Type B pancreatic cell (in vitro differentiated cells): ENCODE data around the gene ADAMTS17. TPM values are rescaled to one million over a fixed set of nuclear protein-coding genes. Genes with fewer than 3 reads are reported as not detected.

Experiments used
- DNase-seq: peaks from one replicate; pipeline ENCODE4 v3.0.0; 2021; ENCODE audit warnings: mixed read lengths; ENCODE audit not compliant: unreplicated experiment; ENCODE audit errors: extremely low spot score
- H3K27ac Mint-ChIP-seq: 2 replicates; pipeline ENCODE4 v1.8.0; 2021; ENCODE audit warnings: mild to moderate bottlenecking, mixed read lengths
- H3K27me3 Mint-ChIP-seq: 2 replicates; pipeline ENCODE4 v1.8.0; 2021; ENCODE audit warnings: mixed read lengths
- H3K36me3 Mint-ChIP-seq: 2 replicates; pipeline ENCODE4 v1.8.0; 2021; ENCODE audit warnings: mixed read lengths
- H3K4me1 Mint-ChIP-seq: one replicate; pipeline ENCODE4 v1.8.0; 2021; ENCODE audit warnings: mixed read lengths; ENCODE audit not compliant: unreplicated experiment
- H3K4me3 Mint-ChIP-seq: 2 replicates; pipeline ENCODE4 v1.8.0; 2021; ENCODE audit warnings: mild to moderate bottlenecking, mixed read lengths
- H3K9me3 Mint-ChIP-seq: 2 replicates; pipeline ENCODE4 v1.8.0; 2021; ENCODE audit warnings: mixed read lengths
- total RNA-seq: library from RNA; stranded (reverse); gene quantifications from 2 replicates; pipeline ENCODE4 v1.2.1, GENCODE V29; 2021; ENCODE audit warnings: low replicate concordance
- TF ChIP-seq, protein P1 (sequence below): fragments of 200-600 bp; sonication (generic); conservative IDR thresholded peaks from 2 replicates; pipeline ENCODE4 v1.5.0; 2021; ENCODE audit warnings: antibody characterized with exemption, mild to moderate bottlenecking

ADAMTS17 gene
- total RNA-seq, 1 donor from 2014 or later = 18.3 TPM

DNA sequence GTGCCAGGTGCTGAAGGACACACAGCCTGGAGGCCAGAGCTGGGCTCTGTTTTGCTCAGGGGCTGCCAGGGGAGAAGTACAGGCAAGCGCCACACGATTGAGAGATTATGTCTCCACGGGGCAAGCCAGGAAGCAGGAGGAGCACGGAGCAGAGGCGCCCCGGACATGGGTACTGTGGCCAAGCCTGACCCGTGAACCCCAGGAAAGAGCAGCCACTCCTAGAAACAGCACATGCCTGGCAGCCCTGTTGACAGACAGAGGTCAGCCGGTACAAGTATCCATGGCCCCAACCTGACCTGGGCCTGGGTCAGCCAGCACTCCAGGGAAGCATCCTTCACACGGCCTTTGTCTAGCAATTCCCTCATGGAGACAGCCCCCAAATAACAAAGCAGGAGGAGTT is 89.4 kb downstream of the ADAMTS17 start:
- TF ChIP-seq, protein P1, sequence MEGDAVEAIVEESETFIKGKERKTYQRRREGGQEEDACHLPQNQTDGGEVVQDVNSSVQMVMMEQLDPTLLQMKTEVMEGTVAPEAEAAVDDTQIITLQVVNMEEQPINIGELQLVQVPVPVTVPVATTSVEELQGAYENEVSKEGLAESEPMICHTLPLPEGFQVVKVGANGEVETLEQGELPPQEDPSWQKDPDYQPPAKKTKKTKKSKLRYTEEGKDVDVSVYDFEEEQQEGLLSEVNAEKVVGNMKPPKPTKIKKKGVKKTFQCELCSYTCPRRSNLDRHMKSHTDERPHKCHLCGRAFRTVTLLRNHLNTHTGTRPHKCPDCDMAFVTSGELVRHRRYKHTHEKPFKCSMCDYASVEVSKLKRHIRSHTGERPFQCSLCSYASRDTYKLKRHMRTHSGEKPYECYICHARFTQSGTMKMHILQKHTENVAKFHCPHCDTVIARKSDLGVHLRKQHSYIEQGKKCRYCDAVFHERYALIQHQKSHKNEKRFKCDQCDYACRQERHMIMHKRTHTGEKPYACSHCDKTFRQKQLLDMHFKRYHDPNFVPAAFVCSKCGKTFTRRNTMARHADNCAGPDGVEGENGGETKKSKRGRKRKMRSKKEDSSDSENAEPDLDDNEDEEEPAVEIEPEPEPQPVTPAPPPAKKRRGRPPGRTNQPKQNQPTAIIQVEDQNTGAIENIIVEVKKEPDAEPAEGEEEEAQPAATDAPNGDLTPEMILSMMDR = no peak
- H3K27ac Mint-ChIP-seq = no peak overlapping the region
- no peak overlapping the region for H3K4me3 Mint-ChIP-seq
- H3K27me3 Mint-ChIP-seq = no peaks in the 10 kb centered on the region
- no peaks in the 10 kb centered on the region for H3K36me3 Mint-ChIP-seq
- H3K4me1 Mint-ChIP-seq = no peaks in the 10 kb centered on the region
- peaks cover 3% of the 10 kb centered on the region for H3K9me3 Mint-ChIP-seq
- DNase-seq = peak; percentile 50

DNA sequence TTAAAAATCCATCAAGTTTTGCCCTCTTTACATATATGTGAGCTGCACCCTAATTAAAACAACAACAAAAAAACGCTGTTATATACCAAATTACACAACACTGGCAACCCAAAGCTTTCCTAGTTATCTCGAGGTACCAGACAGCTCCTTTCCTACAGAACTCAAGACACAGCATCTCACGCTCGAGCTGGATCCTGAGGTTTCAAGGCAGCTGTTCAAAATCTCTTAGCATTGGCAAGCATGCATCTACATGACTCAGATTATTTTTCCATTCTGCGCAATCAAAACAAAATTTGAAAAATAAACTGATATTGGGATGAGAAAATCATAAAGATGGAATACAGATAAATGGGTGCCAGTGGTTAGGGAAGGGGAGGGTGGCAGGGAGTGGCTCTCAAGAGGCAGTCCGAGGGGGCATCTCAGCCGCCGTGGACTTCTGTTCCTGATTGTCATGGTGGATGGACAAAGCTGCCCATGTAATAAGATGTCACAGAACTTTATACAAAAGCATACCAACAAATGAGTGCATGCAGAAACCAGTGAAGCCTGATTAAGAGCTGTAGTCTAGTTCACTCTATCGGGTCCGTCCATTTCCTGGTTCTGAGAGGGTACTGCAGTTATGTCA is 91.5 kb downstream of the ADAMTS17 start:
- peak; percentile 32 for DNase-seq
- no peak overlapping the region for H3K4me3 Mint-ChIP-seq
- TF ChIP-seq, protein P1 = no peak
- peaks cover 8% of the 10 kb centered on the region for H3K4me1 Mint-ChIP-seq
- no peaks in the 10 kb centered on the region for H3K27me3 Mint-ChIP-seq
- peak overlapping the region; percentile 39 for H3K27ac Mint-ChIP-seq
- H3K9me3 Mint-ChIP-seq = peaks cover 3% of the 10 kb centered on the region
- H3K36me3 Mint-ChIP-seq = no peaks in the 10 kb centered on the region

DNA sequence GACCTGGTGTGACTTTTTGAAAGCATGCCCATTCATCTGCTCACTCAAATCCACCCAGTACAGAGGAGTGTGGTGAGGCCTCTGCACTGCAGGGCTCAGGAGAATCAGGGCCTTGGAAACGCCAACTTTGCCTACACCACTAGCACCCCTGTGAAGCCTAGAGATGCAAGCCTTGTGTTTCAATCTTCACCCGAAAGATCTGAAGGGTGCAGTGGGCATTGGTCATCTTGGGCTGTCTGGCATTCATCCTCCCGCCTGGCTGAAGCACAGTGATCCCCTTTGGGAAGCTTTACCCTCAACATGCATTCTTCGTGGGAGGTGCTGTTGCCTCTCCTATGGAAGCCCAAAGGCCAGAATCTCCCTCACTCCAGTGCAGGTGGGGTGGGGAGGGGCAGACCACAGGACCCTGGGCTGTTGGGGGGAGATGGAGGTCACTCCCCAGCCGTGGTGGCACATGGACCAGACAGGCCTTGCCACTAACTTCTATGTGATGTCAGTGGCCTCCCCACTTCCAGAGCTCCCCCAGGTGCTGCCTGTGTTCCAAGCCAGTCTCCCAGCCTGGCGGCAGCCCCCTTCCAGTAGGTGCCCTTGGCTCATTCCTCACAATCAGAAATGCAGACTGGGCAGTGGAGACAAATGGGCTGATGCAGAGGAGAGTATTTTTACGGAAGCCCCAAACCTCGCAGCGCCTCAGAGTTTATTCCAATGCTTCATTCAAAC is 92.5 kb downstream of the ADAMTS17 start:
- Mint-ChIP-seq H3K4me1 (peaks cover 8% of the 10 kb centered on the region), H3K36me3 (no peaks in the 10 kb centered on the region), H3K27ac (no peak overlapping the region), H3K9me3 (no peaks in the 10 kb centered on the region), H3K27me3 (no peaks in the 10 kb centered on the region), H3K4me3 (no peak overlapping the region)
- DNase-seq = peak; percentile 51
- TF ChIP-seq, protein P1 = no peak

DNA sequence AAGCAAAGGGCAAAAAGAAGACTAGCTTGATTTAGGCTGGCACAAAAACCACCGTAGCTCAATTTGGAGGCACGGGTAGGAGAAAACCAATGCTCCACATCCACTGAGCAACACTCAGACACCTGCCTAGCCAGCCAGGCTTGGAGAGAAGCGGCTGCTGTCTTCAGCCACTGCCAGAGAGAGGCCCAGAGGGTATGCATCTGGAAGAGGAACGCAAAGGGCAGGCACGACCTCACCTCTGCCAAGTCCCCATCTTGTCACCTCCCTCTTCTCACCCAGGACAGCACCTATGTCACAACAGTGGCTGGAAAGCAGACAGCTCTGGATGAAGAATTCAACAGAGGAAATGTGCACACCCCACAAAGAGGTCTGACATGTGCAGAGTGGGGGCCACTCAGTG is 93.5 kb downstream of the ADAMTS17 start:
- Mint-ChIP-seq H3K27ac (peak overlapping the region; percentile 97), H3K9me3 (no peaks in the 10 kb centered on the region), H3K4me3 (no peak overlapping the region), H3K27me3 (no peaks in the 10 kb centered on the region), H3K4me1 (peaks cover 8% of the 10 kb centered on the region), H3K36me3 (no peaks in the 10 kb centered on the region)
- TF ChIP-seq, protein P1 = no peak
- DNase-seq = peak; percentile 20

DNA sequence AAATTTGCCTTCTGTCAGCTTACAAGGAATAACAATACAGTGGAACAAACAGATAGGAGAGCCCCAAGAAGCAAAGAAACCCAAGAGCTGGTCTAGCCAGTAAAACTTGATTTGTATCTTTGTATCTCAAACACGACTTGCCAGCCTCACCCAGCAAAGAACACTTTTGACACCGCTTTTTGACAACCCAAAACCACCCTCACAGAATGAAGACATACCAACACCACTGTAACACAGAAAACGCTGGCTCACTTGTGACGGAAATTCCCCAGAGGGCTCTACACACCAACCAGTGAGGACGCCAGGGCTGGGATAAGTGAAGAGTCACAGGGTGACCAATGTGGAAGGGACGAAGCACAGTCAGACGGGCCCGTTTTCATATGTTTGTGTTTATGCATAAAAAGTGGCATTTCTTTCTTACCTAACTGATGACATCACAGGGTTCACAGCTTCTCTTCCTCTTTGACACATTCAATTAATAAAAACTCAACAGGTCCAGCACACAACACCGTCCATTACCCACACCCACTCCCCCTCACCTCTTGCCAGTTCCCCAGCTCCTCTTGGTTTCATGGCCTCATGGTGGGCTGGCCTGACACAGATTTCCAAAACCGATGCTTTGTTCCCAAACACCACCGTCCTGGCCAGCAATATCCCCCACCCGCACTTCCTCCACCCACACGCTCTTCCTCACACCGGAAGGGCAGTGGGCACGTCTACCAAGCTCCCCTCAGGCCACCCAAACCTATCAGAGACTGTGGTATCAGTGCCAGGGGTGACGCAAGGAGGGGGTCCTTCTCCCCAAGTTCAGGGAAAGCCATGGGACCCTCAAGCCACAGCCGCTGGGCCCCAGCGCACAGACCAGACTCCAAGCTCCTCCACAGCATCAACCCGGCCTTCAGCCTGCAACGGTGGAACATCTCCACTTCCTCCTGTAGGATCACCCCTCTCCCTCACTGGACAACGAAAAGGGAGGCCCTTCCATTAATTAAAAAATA is 94.2 kb downstream of the ADAMTS17 start:
- no peaks in the 10 kb centered on the region for H3K27me3 Mint-ChIP-seq
- H3K4me3 Mint-ChIP-seq = peak overlapping the region; percentile 65
- H3K9me3 Mint-ChIP-seq = no peaks in the 10 kb centered on the region
- peaks cover 5% of the 10 kb centered on the region for H3K36me3 Mint-ChIP-seq
- TF ChIP-seq, protein P1 = no peak
- H3K4me1 Mint-ChIP-seq = peaks cover 8% of the 10 kb centered on the region
- no peak for DNase-seq
- peak overlapping the region; percentile 97 for H3K27ac Mint-ChIP-seq
